ENCODE results near the gene OXER1. TPM values are rescaled to one million over a fixed set of nuclear protein-coding genes. Genes with fewer than 3 reads are reported as not detected.

Gene OXER1
- polyA plus RNA-seq, 1 donor (not counting 4 experiments of a cell fraction or from before 2014, with no cell fraction given): not detected

- Histone ChIP-seq H3K9me3 (ENCODE audit: control insufficient read depth, low read depth, low read length) (no peaks in the 10 kb centered on the region), H4K20me1 (ENCODE audit: control insufficient read depth, extremely low read depth, insufficient read depth, low read length) (no peaks in the 10 kb centered on the region), H3K9ac (ENCODE audit: control insufficient read depth, extremely low read depth, insufficient read depth, low read length) (no peak overlapping the region), H3K4me1 (ENCODE audit: control insufficient read depth, extremely low read depth, insufficient read depth, low read length) (peaks cover 15% of the 10 kb centered on the region), H3K36me3 (ENCODE audit: control insufficient read depth in 2 of 2, extremely low read depth in 1 of 2, insufficient read depth in 2 of 2, low read length in 2 of 2) (no peaks in the 10 kb centered on the region), H3K79me2 (ENCODE audit: control insufficient read depth, insufficient read depth, low read length) (no peaks in the 10 kb centered on the region), H3K27ac (ENCODE audit: control insufficient read depth, insufficient read depth, low read length) (no peak overlapping the region), H3K4me3 (ENCODE audit: control insufficient read depth in 2 of 3, extremely low read depth in 1 of 3, insufficient read depth in 2 of 3, low read depth in 1 of 3, low read length in 3 of 3) (no peak overlapping the region), H3K4me2 (ENCODE audit: control insufficient read depth, extremely low read depth, insufficient read depth, low read depth, low read length) (no peak overlapping the region), H2AFZ (ENCODE audit: control insufficient read depth, low read length) (no peak overlapping the region), H3K9me1 (ENCODE audit: control insufficient read depth, extremely low read depth, insufficient read depth, low read length) (no peaks in the 10 kb centered on the region), H3K27me3 (ENCODE audit: control insufficient read depth, extremely low read depth, insufficient read depth, low read length) (no peaks in the 10 kb centered on the region)
- TF ChIP-seq EZH2 (IDR thresholded peaks at IDR 0.05; ENCODE audit: low read length): no peak
- FAIRE-seq: no peak
- dilution Hi-C loops (cut with MboI; ENCODE audit: extremely low pct_ligation_motif_present, low sequenced_read_pairs): no loop called here
- no peak for DNase-seq (ENCODE audit: low read depth, low spot score)
These were observed 44.4 kb upstream of the OXER1 start for GRCh38 chr2:42808301-42808700.

- H3K27ac ChIP-seq (ENCODE audit: control insufficient read depth, insufficient read depth, low read length): no peak overlapping the region
- DNase-seq (ENCODE audit: low read depth, low spot score): no peak
- TF ChIP-seq EZH2 (IDR thresholded peaks at IDR 0.05; ENCODE audit: low read length) (no peak), CTCF (optimal IDR thresholded peaks at IDR 0.05 in 1 of 3, IDR thresholded peaks at IDR 0.05 in 1 of 3, conservative IDR thresholded peaks at IDR 0.05 in 1 of 3; ENCODE audit: extremely low read depth in 1 of 3, insufficient read depth in 2 of 3, low read length in 3 of 3) (no peak)
- H3K4me1 ChIP-seq (ENCODE audit: control insufficient read depth, extremely low read depth, insufficient read depth, low read length): peaks cover 15% of the 10 kb centered on the region
- no peaks in the 10 kb centered on the region for H3K27me3 ChIP-seq (ENCODE audit: control insufficient read depth, extremely low read depth, insufficient read depth, low read length)
- dilution Hi-C loops (cut with MboI; ENCODE audit: extremely low pct_ligation_motif_present, low sequenced_read_pairs): no loop called here
- no peaks in the 10 kb centered on the region for H4K20me1 ChIP-seq (ENCODE audit: control insufficient read depth, extremely low read depth, insufficient read depth, low read length)
- H3K4me2 ChIP-seq (ENCODE audit: control insufficient read depth, extremely low read depth, insufficient read depth, low read depth, low read length): no peak overlapping the region
- H3K9me3 ChIP-seq (ENCODE audit: control insufficient read depth, low read depth, low read length): no peaks in the 10 kb centered on the region
- H3K79me2 ChIP-seq (ENCODE audit: control insufficient read depth, insufficient read depth, low read length): no peaks in the 10 kb centered on the region
- no peak for FAIRE-seq
- H3K9ac ChIP-seq (ENCODE audit: control insufficient read depth, extremely low read depth, insufficient read depth, low read length): no peak overlapping the region
- H3K4me3 ChIP-seq (ENCODE audit: control insufficient read depth in 2 of 3, extremely low read depth in 1 of 3, insufficient read depth in 2 of 3, low read depth in 1 of 3, low read length in 3 of 3): no peak overlapping the region
- no peaks in the 10 kb centered on the region for H3K9me1 ChIP-seq (ENCODE audit: control insufficient read depth, extremely low read depth, insufficient read depth, low read length)
- H3K36me3 ChIP-seq (ENCODE audit: control insufficient read depth in 2 of 2, extremely low read depth in 1 of 2, insufficient read depth in 2 of 2, low read length in 2 of 2): no peaks in the 10 kb centered on the region
- no peak overlapping the region for H2AFZ ChIP-seq (ENCODE audit: control insufficient read depth, low read length)
These were observed 42.9 kb upstream of the OXER1 start for GRCh38 chr2:42806786-42807185.

- FAIRE-seq (no peak), DNase-seq (ENCODE audit: low read depth, low spot score) (no peak)
- no peak overlapping the region for H3K4me3 ChIP-seq (ENCODE audit: control insufficient read depth in 2 of 3, extremely low read depth in 1 of 3, insufficient read depth in 2 of 3, low read depth in 1 of 3, low read length in 3 of 3)
- TF ChIP-seq EZH2 (IDR thresholded peaks at IDR 0.05; ENCODE audit: low read length) (no peak), CTCF (optimal IDR thresholded peaks at IDR 0.05 in 1 of 3, IDR thresholded peaks at IDR 0.05 in 1 of 3, conservative IDR thresholded peaks at IDR 0.05 in 1 of 3; ENCODE audit: extremely low read depth in 1 of 3, insufficient read depth in 2 of 3, low read length in 3 of 3) (no peak)
- H3K27ac ChIP-seq (ENCODE audit: control insufficient read depth, insufficient read depth, low read length): no peak overlapping the region
- no peak overlapping the region for H3K9ac ChIP-seq (ENCODE audit: control insufficient read depth, extremely low read depth, insufficient read depth, low read length)
- H3K27me3 ChIP-seq (ENCODE audit: control insufficient read depth, extremely low read depth, insufficient read depth, low read length): no peaks in the 10 kb centered on the region
- H3K4me2 ChIP-seq (ENCODE audit: control insufficient read depth, extremely low read depth, insufficient read depth, low read depth, low read length): no peak overlapping the region
- H3K79me2 ChIP-seq (ENCODE audit: control insufficient read depth, insufficient read depth, low read length): no peaks in the 10 kb centered on the region
- dilution Hi-C loops (cut with MboI; ENCODE audit: extremely low pct_ligation_motif_present, low sequenced_read_pairs): no loop called here
- H3K9me1 ChIP-seq (ENCODE audit: control insufficient read depth, extremely low read depth, insufficient read depth, low read length): no peaks in the 10 kb centered on the region
- H3K9me3 ChIP-seq (ENCODE audit: control insufficient read depth, low read depth, low read length): no peaks in the 10 kb centered on the region
- peaks cover 7% of the 10 kb centered on the region for H3K4me1 ChIP-seq (ENCODE audit: control insufficient read depth, extremely low read depth, insufficient read depth, low read length)
- H4K20me1 ChIP-seq (ENCODE audit: control insufficient read depth, extremely low read depth, insufficient read depth, low read length): no peaks in the 10 kb centered on the region
- H2AFZ ChIP-seq (ENCODE audit: control insufficient read depth, low read length): no peak overlapping the region
- H3K36me3 ChIP-seq (ENCODE audit: control insufficient read depth in 2 of 2, extremely low read depth in 1 of 2, insufficient read depth in 2 of 2, low read length in 2 of 2): no peaks in the 10 kb centered on the region
These were observed 41.0 kb upstream of the OXER1 start for GRCh38 chr2:42804891-42805290.
